ENCODE data around the gene OLIG1.

DNA sequence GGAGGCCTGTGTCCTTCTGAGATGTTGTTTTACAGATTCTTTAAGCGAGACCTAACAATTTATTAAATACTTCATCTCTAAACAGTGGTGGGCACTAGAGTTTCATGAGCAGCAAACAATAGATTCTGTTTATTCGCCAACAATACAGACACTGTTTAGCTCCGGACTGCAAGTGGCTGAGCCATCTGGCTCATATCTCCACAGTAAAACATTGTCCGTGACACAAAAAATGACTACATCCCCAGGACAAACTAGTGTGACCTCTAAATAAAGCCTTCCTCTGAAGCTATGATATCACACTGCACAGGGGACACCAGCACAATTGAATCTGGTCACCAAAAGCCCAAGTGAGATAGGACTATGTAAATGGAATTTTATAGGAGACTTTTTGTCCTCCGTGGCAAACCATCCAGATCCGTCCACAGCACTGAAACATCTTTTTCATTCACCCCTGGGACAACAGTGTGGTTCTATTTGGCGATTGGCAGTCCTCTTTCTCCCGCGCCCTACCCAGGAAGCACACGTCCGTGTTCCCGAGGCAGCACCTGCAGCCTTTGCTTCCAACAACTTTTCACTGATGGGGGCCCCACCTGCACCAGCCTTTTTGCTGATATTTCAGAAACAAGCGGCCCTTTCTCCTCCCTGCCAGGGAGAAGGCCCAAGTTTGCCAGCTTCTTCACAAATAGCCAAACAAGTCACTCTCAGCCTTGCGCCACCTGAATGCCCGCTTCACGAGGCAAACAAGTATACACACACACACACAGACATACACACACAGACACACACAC, 47.4 kb downstream of the OLIG1 start:
- no peak for TF ChIP-seq POLR2AphosphoS5 (IDR thresholded peaks at IDR 0.05)
- TF ChIP-seq, protein P1, sequence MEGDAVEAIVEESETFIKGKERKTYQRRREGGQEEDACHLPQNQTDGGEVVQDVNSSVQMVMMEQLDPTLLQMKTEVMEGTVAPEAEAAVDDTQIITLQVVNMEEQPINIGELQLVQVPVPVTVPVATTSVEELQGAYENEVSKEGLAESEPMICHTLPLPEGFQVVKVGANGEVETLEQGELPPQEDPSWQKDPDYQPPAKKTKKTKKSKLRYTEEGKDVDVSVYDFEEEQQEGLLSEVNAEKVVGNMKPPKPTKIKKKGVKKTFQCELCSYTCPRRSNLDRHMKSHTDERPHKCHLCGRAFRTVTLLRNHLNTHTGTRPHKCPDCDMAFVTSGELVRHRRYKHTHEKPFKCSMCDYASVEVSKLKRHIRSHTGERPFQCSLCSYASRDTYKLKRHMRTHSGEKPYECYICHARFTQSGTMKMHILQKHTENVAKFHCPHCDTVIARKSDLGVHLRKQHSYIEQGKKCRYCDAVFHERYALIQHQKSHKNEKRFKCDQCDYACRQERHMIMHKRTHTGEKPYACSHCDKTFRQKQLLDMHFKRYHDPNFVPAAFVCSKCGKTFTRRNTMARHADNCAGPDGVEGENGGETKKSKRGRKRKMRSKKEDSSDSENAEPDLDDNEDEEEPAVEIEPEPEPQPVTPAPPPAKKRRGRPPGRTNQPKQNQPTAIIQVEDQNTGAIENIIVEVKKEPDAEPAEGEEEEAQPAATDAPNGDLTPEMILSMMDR (IDR thresholded peaks at IDR 0.05) = no peak
- TF ChIP-seq POLR2A (IDR thresholded peaks at IDR 0.05) = no peak

Data from prostate gland (tissue), 2 donors.